Measurements from ENCODE around the gene AQP6.

Gene AQP6

GRCh38 chr12:50016501-50017475 is 44.0 kb downstream of the AQP6 start:
- Histone ChIP-seq H2AFZ (ENCODE audit: low read depth, low read length) (no peak overlapping the region), H3K36me3 (ENCODE audit: control insufficient read depth in 1 of 2, insufficient read depth in 2 of 2, low read depth in 1 of 2, low read length in 2 of 2) (peaks cover 5% of the 10 kb centered on the region in 2 experiments), H3K23ac (ENCODE audit: low read length in 2 of 2) (no peak overlapping the region), H3K14ac (ENCODE audit: low read length in 2 of 2) (no peak overlapping the region), H3K79me1 (replicated peaks; ENCODE audit: low read length, poor library complexity, severe bottlenecking) (peaks cover 12% of the 10 kb centered on the region), H4K91ac (ENCODE audit: low read length) (no peak overlapping the region), H2BK5ac (ENCODE audit: low read depth, low read length, poor library complexity, severe bottlenecking) (no peak overlapping the region), H4K8ac (ENCODE audit: low read length) (no peak overlapping the region), H3K4me3 (ENCODE audit: insufficient read depth in 1 of 2, low read depth in 1 of 2, low read length in 2 of 2) (peak overlapping the region in 1 of 2 experiments; percentile 49), H3K9ac (ENCODE audit: low read length) (peak overlapping the region; percentile 90), H3K4me1 (ENCODE audit: control insufficient read depth, insufficient read depth, low read depth, low read length) (no peaks in the 10 kb centered on the region), H3K4ac (ENCODE audit: low read depth in 1 of 2, low read length in 2 of 2) (no peak overlapping the region), H3K4me2 (ENCODE audit: low read length, poor library complexity, severe bottlenecking) (no peak overlapping the region), H3K9me3 (ENCODE audit: control insufficient read depth, low read length) (no peaks in the 10 kb centered on the region), H2AK5ac (ENCODE audit: low read length, severe bottlenecking) (no peak overlapping the region), H3K27ac (ENCODE audit: low read length, poor library complexity, severe bottlenecking) (no peak overlapping the region), H2BK12ac (ENCODE audit: low read length in 2 of 2) (no peak overlapping the region), H2BK120ac (ENCODE audit: low read depth, low read length) (no peak overlapping the region), H2BK15ac (ENCODE audit: low read depth, poor library complexity, severe bottlenecking) (no peak overlapping the region), H3K27me3 (ENCODE audit: control insufficient read depth in 1 of 2, insufficient read depth in 1 of 2, low read length in 2 of 2) (no peaks in the 10 kb centered on the region), H3K18ac (ENCODE audit: low read depth in 1 of 2, low read length in 2 of 2) (peak overlapping the region in 1 of 2 experiments; percentile 70)
- WGBS: 95% methylated on average over 6 of the region's 10 CpGs
- peak; percentile 86 for DNase-seq

DNA sequence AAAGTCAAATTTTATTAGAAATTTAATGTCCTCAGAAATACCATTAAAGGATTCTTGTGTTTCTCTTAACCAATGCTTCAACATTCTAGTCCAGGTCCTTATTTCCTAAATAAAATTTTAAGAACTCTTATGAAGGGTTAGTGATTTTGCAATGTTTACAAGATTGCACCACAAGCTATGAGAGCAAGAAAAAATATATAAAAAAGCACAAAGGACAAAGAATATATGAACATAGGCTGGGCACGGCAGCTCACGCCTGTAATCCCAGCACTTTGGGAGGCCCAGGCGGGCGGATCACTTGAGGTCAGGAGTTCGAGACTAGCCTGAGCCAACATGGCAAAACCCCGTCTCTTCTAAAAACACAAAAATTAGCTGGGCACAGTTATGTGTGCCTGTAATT is 44.9 kb downstream of the AQP6 start:
- no peak overlapping the region for H3K14ac ChIP-seq (ENCODE audit: low read length in 2 of 2)
- H3K27ac ChIP-seq (ENCODE audit: low read length, poor library complexity, severe bottlenecking): no peak overlapping the region
- 95% methylated on average over 5 of the region's 6 CpGs for WGBS
- no peak overlapping the region for H3K23ac ChIP-seq (ENCODE audit: low read length in 2 of 2)
- H3K4me2 ChIP-seq (ENCODE audit: low read length, poor library complexity, severe bottlenecking): no peak overlapping the region
- no peak overlapping the region for H3K4ac ChIP-seq (ENCODE audit: low read depth in 1 of 2, low read length in 2 of 2)
- peak overlapping the region; percentile 90 for H3K9ac ChIP-seq (ENCODE audit: low read length)
- H3K18ac ChIP-seq (ENCODE audit: low read depth in 1 of 2, low read length in 2 of 2): peak overlapping the region in 1 of 2 experiments; percentile 29
- H4K8ac ChIP-seq (ENCODE audit: low read length): peak overlapping the region; percentile 42
- DNase-seq: peak; percentile 51
- H2BK15ac ChIP-seq (ENCODE audit: low read depth, poor library complexity, severe bottlenecking): no peak overlapping the region
- peaks cover 12% of the 10 kb centered on the region for H3K79me1 ChIP-seq (replicated peaks; ENCODE audit: low read length, poor library complexity, severe bottlenecking)
- no peaks in the 10 kb centered on the region for H3K4me1 ChIP-seq (ENCODE audit: control insufficient read depth, insufficient read depth, low read depth, low read length)
- no peak overlapping the region for H2AK5ac ChIP-seq (ENCODE audit: low read length, severe bottlenecking)
- peaks cover 5% of the 10 kb centered on the region in 2 experiments for H3K36me3 ChIP-seq (ENCODE audit: control insufficient read depth in 1 of 2, insufficient read depth in 2 of 2, low read depth in 1 of 2, low read length in 2 of 2)
- H2BK12ac ChIP-seq (ENCODE audit: low read length in 2 of 2): no peak overlapping the region
- no peak overlapping the region for H2BK5ac ChIP-seq (ENCODE audit: low read depth, low read length, poor library complexity, severe bottlenecking)
- H4K91ac ChIP-seq (ENCODE audit: low read length): peak overlapping the region; percentile 48
- no peaks in the 10 kb centered on the region for H3K9me3 ChIP-seq (ENCODE audit: control insufficient read depth, low read length)
- H2BK120ac ChIP-seq (ENCODE audit: low read depth, low read length): no peak overlapping the region
- peak overlapping the region in 1 of 2 experiments; percentile 49 for H3K4me3 ChIP-seq (ENCODE audit: insufficient read depth in 1 of 2, low read depth in 1 of 2, low read length in 2 of 2)
- no peak overlapping the region for H2AFZ ChIP-seq (ENCODE audit: low read depth, low read length)
- no peaks in the 10 kb centered on the region for H3K27me3 ChIP-seq (ENCODE audit: control insufficient read depth in 1 of 2, insufficient read depth in 1 of 2, low read length in 2 of 2)

GRCh38 chr12:50018154-50018553 is 45.4 kb downstream of the AQP6 start:
- Histone ChIP-seq H3K14ac (ENCODE audit: low read length in 2 of 2) (no peak overlapping the region), H3K4me3 (ENCODE audit: insufficient read depth in 1 of 2, low read depth in 1 of 2, low read length in 2 of 2) (no peak overlapping the region), H2AFZ (ENCODE audit: low read depth, low read length) (no peak overlapping the region), H2AK5ac (ENCODE audit: low read length, severe bottlenecking) (no peak overlapping the region), H4K91ac (ENCODE audit: low read length) (no peak overlapping the region), H3K4me2 (ENCODE audit: low read length, poor library complexity, severe bottlenecking) (no peak overlapping the region), H2BK12ac (ENCODE audit: low read length in 2 of 2) (no peak overlapping the region), H3K79me1 (replicated peaks; ENCODE audit: low read length, poor library complexity, severe bottlenecking) (peaks cover 12% of the 10 kb centered on the region), H4K8ac (ENCODE audit: low read length) (no peak overlapping the region), H2BK120ac (ENCODE audit: low read depth, low read length) (no peak overlapping the region), H3K36me3 (ENCODE audit: control insufficient read depth in 1 of 2, insufficient read depth in 2 of 2, low read depth in 1 of 2, low read length in 2 of 2) (peaks cover 5% of the 10 kb centered on the region in 2 experiments), H3K4me1 (ENCODE audit: control insufficient read depth, insufficient read depth, low read depth, low read length) (no peaks in the 10 kb centered on the region), H3K9me3 (ENCODE audit: control insufficient read depth, low read length) (no peaks in the 10 kb centered on the region), H3K23ac (ENCODE audit: low read length in 2 of 2) (no peak overlapping the region), H3K18ac (ENCODE audit: low read depth in 1 of 2, low read length in 2 of 2) (no peak overlapping the region), H3K27ac (ENCODE audit: low read length, poor library complexity, severe bottlenecking) (no peak overlapping the region), H3K9ac (ENCODE audit: low read length) (peak overlapping the region; percentile 90), H3K4ac (ENCODE audit: low read depth in 1 of 2, low read length in 2 of 2) (no peak overlapping the region), H3K27me3 (ENCODE audit: control insufficient read depth in 1 of 2, insufficient read depth in 1 of 2, low read length in 2 of 2) (no peaks in the 10 kb centered on the region), H2BK15ac (ENCODE audit: low read depth, poor library complexity, severe bottlenecking) (no peak overlapping the region), H2BK5ac (ENCODE audit: low read depth, low read length, poor library complexity, severe bottlenecking) (no peak overlapping the region)
- DNase-seq: peak; percentile 13
- WGBS: 96% methylated on average over 3 of the region's 3 CpGs

DNA sequence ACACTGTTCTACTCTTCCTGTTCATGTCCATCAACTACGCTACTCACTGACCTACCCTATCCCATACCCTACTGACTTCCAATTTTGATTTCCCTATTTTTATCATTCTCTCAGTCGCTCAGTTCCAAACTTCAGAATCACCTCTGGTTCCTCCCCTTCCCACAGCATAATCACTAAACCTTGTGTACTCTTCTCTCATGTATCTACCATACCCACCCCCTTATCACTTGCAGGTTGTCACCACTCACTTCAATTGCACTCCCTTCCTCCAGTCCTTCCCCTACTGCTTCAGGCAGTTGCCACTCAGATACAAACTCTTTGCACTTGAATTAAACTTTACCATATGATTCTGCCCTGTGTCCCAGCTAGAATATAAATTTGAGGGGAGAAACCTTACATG is 46.2 kb downstream of the AQP6 start:
- H2AFZ ChIP-seq (ENCODE audit: low read depth, low read length): no peak overlapping the region
- 98% methylated on average over 2 of the region's 2 CpGs for WGBS
- peak overlapping the region in 1 of 2 experiments; percentile 63 for H2BK12ac ChIP-seq (ENCODE audit: low read length in 2 of 2)
- no peaks in the 10 kb centered on the region for H3K4me1 ChIP-seq (ENCODE audit: control insufficient read depth, insufficient read depth, low read depth, low read length)
- H3K27ac ChIP-seq (ENCODE audit: low read length, poor library complexity, severe bottlenecking): no peak overlapping the region
- no peak for DNase-seq
- H2BK5ac ChIP-seq (ENCODE audit: low read depth, low read length, poor library complexity, severe bottlenecking): no peak overlapping the region
- no peak overlapping the region for H3K4me2 ChIP-seq (ENCODE audit: low read length, poor library complexity, severe bottlenecking)
- peaks cover 9% of the 10 kb centered on the region for H3K79me1 ChIP-seq (replicated peaks; ENCODE audit: low read length, poor library complexity, severe bottlenecking)
- H2BK15ac ChIP-seq (ENCODE audit: low read depth, poor library complexity, severe bottlenecking): no peak overlapping the region
- H3K9ac ChIP-seq (ENCODE audit: low read length): no peak overlapping the region
- peak overlapping the region in 1 of 2 experiments; percentile 26 for H3K4ac ChIP-seq (ENCODE audit: low read depth in 1 of 2, low read length in 2 of 2)
- H2BK120ac ChIP-seq (ENCODE audit: low read depth, low read length): no peak overlapping the region
- peak overlapping the region; percentile 75 for H2AK5ac ChIP-seq (ENCODE audit: low read length, severe bottlenecking)
- H3K4me3 ChIP-seq (ENCODE audit: insufficient read depth in 1 of 2, low read depth in 1 of 2, low read length in 2 of 2): no peak overlapping the region
- no peaks in the 10 kb centered on the region for H3K9me3 ChIP-seq (ENCODE audit: control insufficient read depth, low read length)
- H4K8ac ChIP-seq (ENCODE audit: low read length): peak overlapping the region; percentile 57
- no peak overlapping the region for H3K14ac ChIP-seq (ENCODE audit: low read length in 2 of 2)
- no peak overlapping the region for H3K23ac ChIP-seq (ENCODE audit: low read length in 2 of 2)
- H4K91ac ChIP-seq (ENCODE audit: low read length): no peak overlapping the region
- peaks cover 5% of the 10 kb centered on the region in 2 experiments for H3K36me3 ChIP-seq (ENCODE audit: control insufficient read depth in 1 of 2, insufficient read depth in 2 of 2, low read depth in 1 of 2, low read length in 2 of 2)
- H3K27me3 ChIP-seq (ENCODE audit: control insufficient read depth in 1 of 2, insufficient read depth in 1 of 2, low read length in 2 of 2): no peaks in the 10 kb centered on the region
- H3K18ac ChIP-seq (ENCODE audit: low read depth in 1 of 2, low read length in 2 of 2): no peak overlapping the region

All from mesenchymal stem cell (in vitro differentiated cells and primary cell).